Measurements from ENCODE around the gene ADD2.

Gene ADD2

GRCh38 chr2:70710038-70710690, 57.8 kb downstream of the ADD2 start:
- no peak overlapping the region for H3K4me3 ChIP-seq (ENCODE audit: low read length)
- DNase-seq (ENCODE audit: low read depth, low spot score), result no peak

- DNase-seq (ENCODE audit: low read depth, low spot score), result no peak
- H3K4me3 ChIP-seq (ENCODE audit: low read length), result no peak overlapping the region
Measured at GRCh38 chr2:70709275-70710037, 58.5 kb downstream of the ADD2 start.

- H3K4me3 ChIP-seq (ENCODE audit: low read length), result no peak overlapping the region
- no peak for DNase-seq (ENCODE audit: low read depth, low spot score)
Measured at GRCh38 chr2:70708376-70709199, 59.4 kb downstream of the ADD2 start.

DNA sequence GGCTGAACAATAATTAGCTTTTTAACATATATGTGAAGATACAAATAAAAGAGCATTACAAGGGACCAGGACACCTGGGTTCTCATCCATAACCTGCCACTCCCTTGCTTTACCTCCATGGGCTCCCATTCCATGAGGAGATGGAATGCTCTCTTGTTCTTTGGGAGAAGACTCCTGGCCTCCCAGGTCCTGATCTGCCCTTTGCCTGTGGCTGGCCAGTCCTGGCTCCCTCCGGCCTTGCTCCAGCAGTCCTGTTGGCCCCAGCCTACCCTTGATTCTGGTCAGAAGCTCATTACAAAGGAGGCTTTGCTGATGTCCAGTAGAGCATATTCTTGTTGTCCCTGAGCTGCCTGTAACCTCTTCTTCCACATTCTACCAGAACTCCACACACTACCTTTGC, 60.3 kb downstream of the ADD2 start:
- no peak for DNase-seq (ENCODE audit: low read depth, low spot score)

GRCh38 chr2:70706026-70706795, 61.8 kb downstream of the ADD2 start:
- DNase-seq (ENCODE audit: low read depth, low spot score), result no peak
- no peak overlapping the region for H3K4me3 ChIP-seq (ENCODE audit: low read length)

More for the DNA sequence above, 60.3 kb downstream of the ADD2 start:
- H3K4me3 ChIP-seq (ENCODE audit: low read length), result no peak overlapping the region

GRCh38 chr2:70705160-70705850, 62.7 kb downstream of the ADD2 start:
- DNase-seq (ENCODE audit: low read depth, low spot score), result no peak
- no peak overlapping the region for H3K4me3 ChIP-seq (ENCODE audit: low read length)

- H3K4me3 ChIP-seq (ENCODE audit: low read length), result no peak overlapping the region
- no peak for DNase-seq (ENCODE audit: low read depth, low spot score)
Measured at GRCh38 chr2:70703900-70704549, 64.0 kb downstream of the ADD2 start.

DNA sequence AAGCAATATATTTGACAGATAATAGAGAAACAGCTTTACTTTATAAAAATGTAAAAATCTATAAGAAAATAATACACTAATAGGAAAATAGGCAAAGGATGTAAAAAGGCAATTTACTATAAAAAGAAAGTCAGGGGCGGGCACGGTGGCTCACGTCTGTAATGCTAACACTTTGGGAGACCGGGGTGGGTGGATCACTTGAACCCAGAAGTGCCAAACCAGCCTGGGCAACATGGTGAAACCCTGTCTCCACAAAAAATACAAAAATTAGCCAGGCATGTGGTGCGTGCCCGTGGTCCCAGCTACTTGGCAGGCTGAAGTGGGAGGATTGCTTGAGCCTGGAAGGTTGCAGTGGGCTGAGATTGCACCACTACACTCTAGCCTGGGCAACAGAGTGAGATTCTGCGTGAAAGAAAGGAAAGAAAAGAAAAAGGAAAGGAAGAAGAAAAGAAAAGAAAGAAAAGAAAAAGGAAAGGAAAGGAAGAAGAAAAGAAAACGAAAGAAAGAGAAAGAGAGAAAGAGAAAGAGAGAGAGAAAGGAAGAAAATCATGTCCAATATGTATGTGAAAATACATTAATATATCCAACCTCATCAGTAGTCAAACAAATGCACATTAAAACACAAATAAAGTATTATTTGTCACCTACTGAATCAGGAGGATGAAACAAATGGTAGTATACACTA, 65.1 kb downstream of the ADD2 start:
- no peak for DNase-seq (ENCODE audit: low read depth, low spot score)
- H3K4me3 ChIP-seq (ENCODE audit: low read length), result no peak overlapping the region

GRCh38 chr2:70698847-70699246, 69.2 kb downstream of the ADD2 start:
- DNase-seq (ENCODE audit: low read depth, low spot score), result no peak
- H3K4me3 ChIP-seq (ENCODE audit: low read length), result no peak overlapping the region

GRCh38 chr2:70697603-70698383, 70.2 kb downstream of the ADD2 start:
- no peak for DNase-seq (ENCODE audit: low read depth, low spot score)
- H3K4me3 ChIP-seq (ENCODE audit: low read length), result no peak overlapping the region

DNA sequence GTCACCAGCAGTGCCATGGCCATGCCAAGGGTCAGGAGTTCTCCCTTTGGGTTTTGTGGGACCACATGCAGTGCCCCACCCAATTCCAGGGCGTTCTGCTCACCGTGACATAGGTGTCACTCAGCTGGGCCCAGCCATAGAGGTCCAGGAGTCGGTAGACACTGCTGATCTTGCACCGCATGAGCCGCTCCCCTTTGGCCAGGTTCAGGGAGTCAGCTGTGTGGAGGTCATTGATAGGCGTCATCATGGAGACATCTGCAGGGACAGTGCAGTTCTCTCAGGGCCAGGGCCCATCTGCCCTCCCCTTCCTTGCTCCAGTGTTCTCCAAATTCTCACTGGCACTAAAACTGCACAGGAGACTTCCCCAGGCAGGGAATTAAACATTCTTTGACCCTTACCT, 71.9 kb downstream of the ADD2 start:
- no peak overlapping the region for H3K4me3 ChIP-seq (ENCODE audit: low read length)
- DNase-seq (ENCODE audit: low read depth, low spot score), result no peak

DNA sequence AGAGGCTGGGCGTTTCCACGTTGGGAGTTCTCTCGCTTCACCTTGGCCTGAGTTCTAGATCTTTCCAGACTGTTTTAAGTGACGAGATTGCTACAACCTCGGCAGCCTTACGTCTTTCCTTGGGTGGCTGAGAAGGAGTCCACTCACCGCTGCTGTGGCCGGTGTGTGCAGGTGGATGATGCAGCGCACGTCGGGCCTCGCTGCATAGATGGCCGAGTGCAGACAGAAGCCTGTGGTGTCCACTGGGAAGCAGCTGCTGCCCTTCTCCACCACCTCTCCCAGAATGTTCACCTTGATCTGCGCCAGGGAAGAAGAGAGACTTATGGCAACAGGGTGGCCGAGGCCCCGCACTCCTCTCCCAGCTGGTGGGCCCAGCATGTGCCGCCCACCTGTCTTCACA, 75.7 kb downstream of the ADD2 start:
- no peak overlapping the region for H3K4me3 ChIP-seq (ENCODE audit: low read length)

DNA sequence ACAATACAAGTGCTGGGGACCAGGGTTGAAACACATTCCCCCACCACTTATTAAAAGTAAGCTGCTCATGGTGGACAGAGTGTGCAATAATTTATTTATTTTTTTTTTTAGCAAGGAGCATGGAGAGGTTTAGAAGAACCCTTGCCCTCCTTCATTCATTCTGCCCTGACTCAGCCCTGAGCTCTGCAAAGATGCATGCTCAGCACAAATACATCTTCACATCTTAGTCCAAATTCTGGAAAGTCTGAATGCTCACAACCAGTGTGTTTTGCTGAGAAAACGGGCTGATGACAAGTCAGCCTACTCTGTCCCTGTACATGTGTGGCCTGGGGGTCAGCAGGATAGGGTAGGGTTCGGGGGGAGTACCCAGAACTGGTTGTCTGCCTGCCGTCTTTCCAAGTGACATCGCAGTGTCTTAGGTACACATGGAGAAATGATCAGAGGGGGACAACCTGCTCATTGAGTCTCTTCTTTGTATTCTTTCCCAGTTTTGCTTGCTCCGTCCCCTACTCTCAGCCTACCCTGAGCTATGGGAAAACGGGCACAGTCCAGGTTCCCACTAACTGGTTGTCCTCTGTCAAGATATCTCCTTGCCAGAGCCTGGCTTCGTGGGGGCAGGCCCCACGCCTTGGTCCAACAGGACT, 76.4 kb downstream of the ADD2 start:
- no peak overlapping the region for H3K4me3 ChIP-seq (ENCODE audit: low read length)
- no peak for DNase-seq (ENCODE audit: low read depth, low spot score)

More for the DNA sequence above, 75.7 kb downstream of the ADD2 start:
- no peak for DNase-seq (ENCODE audit: low read depth, low spot score)

- no peak for DNase-seq (ENCODE audit: low read depth, low spot score)
Measured at GRCh38 chr2:70690846-70691245, 77.2 kb downstream of the ADD2 start.

GRCh38 chr2:70688427-70688826, 79.6 kb downstream of the ADD2 start:
- H3K4me3 ChIP-seq (ENCODE audit: low read length), result no peak overlapping the region
- no peak for DNase-seq (ENCODE audit: low read depth, low spot score)

More at GRCh38 chr2:70690846-70691245, 77.2 kb downstream of the ADD2 start:
- H3K4me3 ChIP-seq (ENCODE audit: low read length), result no peak overlapping the region

DNA sequence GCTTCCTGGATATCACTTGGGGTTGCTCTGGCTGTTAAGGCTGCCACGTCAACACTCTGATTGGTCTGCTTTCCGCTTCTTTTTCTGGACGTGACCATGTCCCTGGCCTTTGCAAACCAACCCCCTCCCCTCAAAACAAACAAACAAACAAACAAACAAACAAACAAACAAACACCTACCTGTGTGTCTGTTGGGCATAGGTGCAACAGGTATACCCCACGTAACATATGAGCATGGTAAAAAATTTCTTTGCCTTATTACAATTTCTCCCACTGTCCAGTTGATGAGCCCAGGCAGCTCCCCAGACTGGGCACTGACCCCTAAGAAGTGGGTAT, 80.6 kb downstream of the ADD2 start:
- no peak for DNase-seq (ENCODE audit: low read depth, low spot score)
- H3K4me3 ChIP-seq (ENCODE audit: low read length), result no peak overlapping the region

Measured in Jurkat, Clone E6-1 (cell line).